ENCODE data around the gene PDGFD.
A peak's percentile ranks its signal among the peaks of the same experiment; 100 is the strongest.

Gene PDGFD

GRCh38 chr11:103863497-103863896 is 300.4 kb downstream of the PDGFD start:
- FAIRE-seq, result peak; percentile 40
- no peak for DNase-seq (ENCODE audit: insufficient read length)
- TF ChIP-seq POLR2A (IDR thresholded peaks at IDR 0.05; ENCODE audit: low read depth, low read length), result no peak
- no peak for TF ChIP-seq TAF1 (IDR thresholded peaks at IDR 0.05; ENCODE audit: borderline replicate concordance, low read depth, low read length)
- TF ChIP-seq POLR2AphosphoS5 (IDR thresholded peaks at IDR 0.05; ENCODE audit: low read depth, low read length), result no peak

GRCh38 chr11:103862802-103863174 is 301.2 kb downstream of the PDGFD start:
- peak; percentile 9 for FAIRE-seq
- TF ChIP-seq TAF1 (IDR thresholded peaks at IDR 0.05; ENCODE audit: borderline replicate concordance, low read depth, low read length) (no peak), POLR2AphosphoS5 (IDR thresholded peaks at IDR 0.05; ENCODE audit: low read depth, low read length) (no peak), POLR2A (IDR thresholded peaks at IDR 0.05; ENCODE audit: low read depth, low read length) (no peak)
- DNase-seq (ENCODE audit: insufficient read length), result no peak

GRCh38 chr11:103862094-103862801 is 301.7 kb downstream of the PDGFD start:
- no peak for TF ChIP-seq TAF1 (IDR thresholded peaks at IDR 0.05; ENCODE audit: borderline replicate concordance, low read depth, low read length)
- TF ChIP-seq POLR2AphosphoS5 (IDR thresholded peaks at IDR 0.05; ENCODE audit: low read depth, low read length), result no peak
- no peak for TF ChIP-seq POLR2A (IDR thresholded peaks at IDR 0.05; ENCODE audit: low read depth, low read length)
- no peak for DNase-seq (ENCODE audit: insufficient read length)
- FAIRE-seq, result peak; percentile 89

Data from GM12892 (cell line).